ENCODE results near the gene RASAL2.

Gene RASAL2

DNA sequence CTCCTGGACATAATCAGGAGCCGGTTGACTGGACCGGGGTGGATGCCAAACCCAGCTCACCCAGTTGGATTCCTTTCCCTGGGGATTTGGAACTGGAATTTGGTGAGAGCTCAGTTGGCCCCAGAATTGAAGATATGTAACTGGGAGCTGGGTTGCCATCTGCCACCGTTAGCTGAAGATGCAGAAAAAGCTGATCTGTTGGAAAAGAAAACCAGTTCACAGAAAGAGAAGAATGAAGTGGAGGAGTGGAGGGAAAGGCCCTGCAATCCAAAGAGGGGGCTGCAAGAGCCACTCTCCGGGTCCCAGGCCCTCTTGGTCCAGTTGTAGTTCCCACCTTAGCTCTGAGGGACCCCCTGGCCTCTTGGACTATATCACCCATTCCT, 435.0 kb downstream of the RASAL2 start:
- DNase-seq: no peak

- DNase-seq: no peak
Measured at GRCh38 chr1:178529364-178530036, 435.6 kb downstream of the RASAL2 start.

DNA sequence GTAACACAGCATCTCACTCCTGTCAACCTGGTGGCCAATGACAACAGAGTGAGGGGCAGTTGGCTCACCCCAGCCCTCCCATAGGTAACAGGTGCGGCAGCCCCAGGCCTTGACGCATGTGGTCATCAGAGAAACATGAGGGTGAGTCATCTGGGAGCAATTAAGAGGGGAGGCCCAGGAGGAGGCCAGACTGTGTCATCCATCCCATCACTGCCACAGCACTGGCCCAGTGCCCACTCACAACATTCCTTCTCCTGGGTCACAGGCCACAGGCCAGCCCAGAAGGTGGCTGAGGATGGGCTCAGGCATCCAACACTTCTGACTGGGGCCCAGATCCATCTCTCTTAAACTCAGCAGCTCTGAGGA, 436.1 kb downstream of the RASAL2 start:
- DNase-seq: no peak

- DNase-seq: no peak
Measured at GRCh38 chr1:178530502-178530901, 436.6 kb downstream of the RASAL2 start.

GRCh38 chr1:178531887-178532286, 438.0 kb downstream of the RASAL2 start:
- DNase-seq: peak; percentile 77

GRCh38 chr1:178532392-178532791, 438.5 kb downstream of the RASAL2 start:
- peak; percentile 77 for DNase-seq

DNA sequence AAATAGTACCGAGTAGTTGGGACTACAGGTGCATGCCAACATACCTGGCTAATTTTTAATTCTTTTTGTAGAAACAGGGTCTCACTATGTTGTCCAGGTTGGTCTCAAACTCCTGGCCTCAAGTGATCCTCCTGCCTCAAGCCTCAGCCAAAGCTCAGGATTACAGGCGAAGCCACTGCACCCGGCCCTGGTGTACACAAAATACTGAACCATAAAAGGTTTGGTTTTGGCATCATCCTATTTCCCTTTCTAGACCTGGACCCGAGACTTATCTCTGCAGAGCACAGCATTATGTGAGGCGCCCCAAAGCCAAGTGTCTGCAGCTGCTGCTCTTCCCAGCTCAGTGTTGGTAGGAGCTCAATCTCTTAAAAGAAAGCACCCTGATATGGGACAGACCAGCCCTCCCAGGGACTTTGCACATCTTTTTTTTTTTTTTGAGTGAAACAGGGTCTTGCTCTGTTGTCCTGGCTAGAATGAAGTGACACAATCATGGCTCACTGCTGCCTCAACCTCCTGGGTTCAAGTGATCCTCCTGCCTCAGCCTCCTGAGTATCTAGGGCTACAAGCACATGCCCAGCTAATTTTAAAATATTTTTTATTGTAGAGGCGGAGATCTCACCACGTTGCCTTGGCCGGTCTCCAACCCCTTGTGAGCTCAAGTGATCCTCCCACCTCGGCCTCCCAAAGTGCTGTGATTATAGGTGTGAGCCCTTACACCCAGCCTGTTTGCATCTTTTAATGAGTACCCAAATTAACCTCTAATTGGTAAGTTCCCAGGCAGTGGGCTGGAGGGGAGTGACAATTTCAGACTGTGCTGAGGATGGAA, 439.4 kb downstream of the RASAL2 start:
- no peak for DNase-seq
